Erythroblast (primary cell): ENCODE measurements around the gene RRAGD.

Experiments used
- GATA1 ChIP-seq: IDR thresholded peaks from 2 replicates; pipeline ENCODE4 v1.6.1; 2011; ENCODE audit warnings: low read depth, mild to moderate bottlenecking, control low read depth, low read length, moderate library complexity
- POLR2A ChIP-seq: IDR thresholded peaks from 2 replicates; pipeline ENCODE4 v1.6.1; 2011; ENCODE audit warnings: mild to moderate bottlenecking, low read length

DNA sequence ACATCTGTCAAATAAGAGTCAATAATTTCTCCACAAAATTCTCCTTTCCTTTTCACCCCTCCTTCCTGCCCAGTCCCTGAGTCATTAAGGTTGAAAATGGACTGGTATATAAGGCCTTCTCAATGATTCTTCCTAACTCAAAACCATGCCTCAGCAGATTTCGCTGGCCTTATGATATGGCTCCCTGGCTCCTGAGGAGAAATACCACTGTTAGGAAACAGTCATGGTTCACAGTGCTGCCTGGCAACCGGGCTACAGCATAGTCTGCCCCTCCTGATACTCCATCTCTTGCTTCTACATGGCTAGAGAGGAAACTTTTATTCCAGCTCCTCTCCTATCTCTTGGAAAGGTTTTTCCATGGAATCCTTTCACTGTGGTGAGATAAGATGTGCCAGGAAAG, 64.2 kb downstream of the RRAGD start:
- TF ChIP-seq POLR2A (no peak), GATA1 (no peak)
